K562 (cell line): ENCODE measurements around the gene SLC7A11. TPM values are rescaled to one million over a fixed set of nuclear protein-coding genes. Genes with fewer than 3 reads are reported as not detected.
A peak's percentile ranks its signal among the peaks of the same experiment; 100 is the strongest.

Experiments used
- ATF1 ChIP-seq, 2 experiments: fragments of 450-650 bp in 1 of 2; IDR thresholded peaks; 2 replicates each; pipeline ENCODE4 v1.6.1; 2016; ENCODE audit warnings: missing compliant biosample characterization in 1 of 2, missing genetic modification characterization in 1 of 2
- HSF4 ChIP-seq: fragments of 250-450 bp; sonication (Bioruptor Pico); IDR thresholded peaks from 2 replicates; pipeline ENCODE4 v2.1.2; 2022; ENCODE audit warnings: mild to moderate bottlenecking, moderate library complexity, borderline replicate concordance
- MTA1 ChIP-seq: fragments of 450-650 bp; IDR thresholded peaks from 2 replicates; pipeline ENCODE4 v1.6.1; 2017; ENCODE audit warnings: borderline replicate concordance
- NR1H2 ChIP-seq: sonication (generic); formaldehyde crosslinking; IDR thresholded peaks from 2 replicates; pipeline ENCODE4 v1.4.0; 2020; ENCODE audit warnings: mild to moderate bottlenecking, missing genetic modification reagents
- PHF21A ChIP-seq: fragments of 450-650 bp; IDR thresholded peaks from 2 replicates; pipeline ENCODE4 v1.6.1; 2017; ENCODE audit warnings: low read depth, borderline replicate concordance
- PRPF4 ChIP-seq: fragments of 200-400 bp; formaldehyde crosslinking; IDR thresholded peaks from one replicate; pipeline ENCODE4 v1.6.1; 2017; ENCODE audit warnings: low read length, low read depth, mild to moderate bottlenecking; ENCODE audit not compliant: insufficient read depth, poor library complexity, severe bottlenecking
- SMAD4 ChIP-seq: fragments of 250-450 bp; sonication (Bioruptor Pico); conservative IDR thresholded peaks from 2 replicates; pipeline ENCODE4 v1.8.0; 2021; ENCODE audit warnings: inconsistent platforms, mild to moderate bottlenecking, moderate library complexity
- ZNF124 ChIP-seq: sonication (generic); formaldehyde crosslinking; IDR thresholded peaks from 2 replicates; pipeline ENCODE4 v1.8.1; 2022; ENCODE audit warnings: missing genetic modification reagents
- ZNF561 ChIP-seq: fragments of 450-650 bp; formaldehyde crosslinking; conservative IDR thresholded peaks from 2 replicates; pipeline ENCODE4 v1.4.0; 2020; ENCODE audit warnings: mild to moderate bottlenecking, moderate library complexity
- ZNF695 ChIP-seq: fragments of 450-650 bp; formaldehyde crosslinking; IDR thresholded peaks from 2 replicates; pipeline ENCODE4 v1.4.0; 2020; ENCODE audit warnings: mild to moderate bottlenecking, moderate library complexity
- polyA plus RNA-seq, 8 experiments: library from polyadenylated mRNA; depleted of rRNA in 4 of 8; stranded (reverse) in 5 of 8; unstranded in 3 of 8; fragments of >200 nt; fragmentation: Nextera tagmentation in 2 of 8; fragmentation: Illumina TruSeq in 1 of 8; extraction: Ambion mirVana in 2 of 8; extraction: Trizol in 1 of 8; gene quantifications; 2 replicates each; pipeline versions ENCODE4 v1.2.1 to v1.2.3, GENCODE V29; 2011 to 2014; ENCODE audit warnings: inconsistent platforms in 1 of 8, missing spikeins in 1 of 8
- total RNA-seq, 7 experiments: library from RNA; depleted of rRNA in 6 of 7; stranded (reverse); fragments of >200 nt in 6 of 7; fragmentation: Illumina TruSeq in 2 of 7; extraction: Trizol in 2 of 7; gene quantifications; 2 replicates each; pipeline versions ENCODE4 v1.2.1 to v1.2.3, GENCODE V29; 2011 to 2021; ENCODE audit warnings: low replicate concordance in 1 of 7
- TF ChIP-seq, protein P1 (sequence below), 2 experiments: fragments of 200-800 bp in 1 of 2; sonication (Bioruptor generic) in 1 of 2; sonication (generic) in 1 of 2; formaldehyde crosslinking in 1 of 2; IDR thresholded peaks in 1 of 2; conservative IDR thresholded peaks in 1 of 2; 2 replicates each; pipeline versions ENCODE4 v1.5.0 to v1.6.1; 2016 to 2020; ENCODE audit warnings: missing compliant biosample characterization in 1 of 2, missing genetic modification characterization in 1 of 2, missing genetic modification reagents in 1 of 2
- TF ChIP-seq, protein P2 (sequence below): sonication (generic); formaldehyde crosslinking; IDR thresholded peaks from 2 replicates; pipeline ENCODE4 v1.8.1; 2022; ENCODE audit warnings: missing genetic modification reagents
- TF ChIP-seq, protein P3 (sequence below): fragments of 200-600 bp; sonication (generic); IDR thresholded peaks from one replicate; pipeline ENCODE4 v1.6.1; 2012; ENCODE audit warnings: mild to moderate bottlenecking, low read depth, low read length, inconsistent platforms

The SLC7A11 gene
- total and polyA plus RNA-seq, 9 of the 15 experiments (the other 6 are each of a cell fraction or from before 2014, with no cell fraction given) = 4.5 to 26.1 (median 13.5) TPM

DNA sequence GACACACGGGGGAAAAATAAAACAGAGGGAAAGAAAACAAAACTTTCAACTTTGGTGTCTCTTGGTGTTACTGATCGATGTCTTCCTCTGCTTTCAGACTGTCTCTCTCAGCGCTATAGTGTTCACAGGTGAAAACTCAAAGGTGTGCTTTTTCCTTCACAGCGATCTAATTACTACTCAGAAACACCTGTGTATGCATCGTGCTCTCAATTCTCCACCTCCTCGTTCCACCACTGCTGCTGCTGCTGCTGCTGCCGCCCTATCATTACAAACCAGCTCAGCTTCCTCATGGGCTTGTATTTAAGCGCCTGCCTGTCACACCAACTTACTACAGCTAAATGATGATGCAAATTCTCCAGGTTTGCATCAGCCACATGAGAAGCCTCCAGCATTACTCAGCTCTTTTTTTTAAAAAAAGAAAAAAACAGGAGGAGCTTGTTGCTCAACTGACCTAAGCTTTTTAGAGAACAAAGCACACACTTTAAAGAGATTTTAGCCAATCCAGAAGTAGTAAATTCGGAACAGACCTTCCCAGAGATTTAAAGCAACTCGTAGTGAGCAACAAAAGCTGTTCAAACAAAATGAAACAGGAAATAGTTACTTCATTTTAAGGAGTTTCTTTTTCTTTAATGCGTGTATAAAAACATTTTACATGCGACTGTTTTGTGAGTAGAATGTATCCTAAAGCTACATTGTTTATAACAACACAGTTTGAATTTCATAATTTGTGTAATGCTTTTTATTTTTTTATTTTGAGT lies at the start of gene SLC7A11 (continued):
- TF ChIP-seq PHF21A = no peak
- no peak for TF ChIP-seq SMAD4
- no peak for TF ChIP-seq ATF1 (CRISPR knock-in tag; IDR thresholded peaks at IDR 0.05)
- peak; percentile 76 for TF ChIP-seq ATF1 (tag; IDR thresholded peaks at IDR 0.05)
- TF ChIP-seq MTA1 = 0 out of 2 replicates have a peak, but pooled peaks have one; percentile 24
- TF ChIP-seq, protein P1, sequence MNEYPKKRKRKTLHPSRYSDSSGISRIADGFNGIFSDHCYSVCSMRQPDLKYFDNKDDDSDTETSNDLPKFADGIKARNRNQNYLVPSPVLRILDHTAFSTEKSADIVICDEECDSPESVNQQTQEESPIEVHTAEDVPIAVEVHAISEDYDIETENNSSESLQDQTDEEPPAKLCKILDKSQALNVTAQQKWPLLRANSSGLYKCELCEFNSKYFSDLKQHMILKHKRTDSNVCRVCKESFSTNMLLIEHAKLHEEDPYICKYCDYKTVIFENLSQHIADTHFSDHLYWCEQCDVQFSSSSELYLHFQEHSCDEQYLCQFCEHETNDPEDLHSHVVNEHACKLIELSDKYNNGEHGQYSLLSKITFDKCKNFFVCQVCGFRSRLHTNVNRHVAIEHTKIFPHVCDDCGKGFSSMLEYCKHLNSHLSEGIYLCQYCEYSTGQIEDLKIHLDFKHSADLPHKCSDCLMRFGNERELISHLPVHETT (CRISPR knock-in tag; conservative IDR thresholded peaks at IDR 0.05 in 1 of 2, IDR thresholded peaks at IDR 0.05 in 1 of 2) = no peak; a peak in 1 of 4 replicates
- no peak for TF ChIP-seq HSF4 (CRISPR knock-in tag)
- TF ChIP-seq NR1H2 = no peak
- no peak for TF ChIP-seq ZNF124
- TF ChIP-seq, protein P2, sequence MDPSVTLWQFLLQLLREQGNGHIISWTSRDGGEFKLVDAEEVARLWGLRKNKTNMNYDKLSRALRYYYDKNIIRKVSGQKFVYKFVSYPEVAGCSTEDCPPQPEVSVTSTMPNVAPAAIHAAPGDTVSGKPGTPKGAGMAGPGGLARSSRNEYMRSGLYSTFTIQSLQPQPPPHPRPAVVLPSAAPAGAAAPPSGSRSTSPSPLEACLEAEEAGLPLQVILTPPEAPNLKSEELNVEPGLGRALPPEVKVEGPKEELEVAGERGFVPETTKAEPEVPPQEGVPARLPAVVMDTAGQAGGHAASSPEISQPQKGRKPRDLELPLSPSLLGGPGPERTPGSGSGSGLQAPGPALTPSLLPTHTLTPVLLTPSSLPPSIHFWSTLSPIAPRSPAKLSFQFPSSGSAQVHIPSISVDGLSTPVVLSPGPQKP (CRISPR knock-in tag) = no peak
- TF ChIP-seq, protein P3, sequence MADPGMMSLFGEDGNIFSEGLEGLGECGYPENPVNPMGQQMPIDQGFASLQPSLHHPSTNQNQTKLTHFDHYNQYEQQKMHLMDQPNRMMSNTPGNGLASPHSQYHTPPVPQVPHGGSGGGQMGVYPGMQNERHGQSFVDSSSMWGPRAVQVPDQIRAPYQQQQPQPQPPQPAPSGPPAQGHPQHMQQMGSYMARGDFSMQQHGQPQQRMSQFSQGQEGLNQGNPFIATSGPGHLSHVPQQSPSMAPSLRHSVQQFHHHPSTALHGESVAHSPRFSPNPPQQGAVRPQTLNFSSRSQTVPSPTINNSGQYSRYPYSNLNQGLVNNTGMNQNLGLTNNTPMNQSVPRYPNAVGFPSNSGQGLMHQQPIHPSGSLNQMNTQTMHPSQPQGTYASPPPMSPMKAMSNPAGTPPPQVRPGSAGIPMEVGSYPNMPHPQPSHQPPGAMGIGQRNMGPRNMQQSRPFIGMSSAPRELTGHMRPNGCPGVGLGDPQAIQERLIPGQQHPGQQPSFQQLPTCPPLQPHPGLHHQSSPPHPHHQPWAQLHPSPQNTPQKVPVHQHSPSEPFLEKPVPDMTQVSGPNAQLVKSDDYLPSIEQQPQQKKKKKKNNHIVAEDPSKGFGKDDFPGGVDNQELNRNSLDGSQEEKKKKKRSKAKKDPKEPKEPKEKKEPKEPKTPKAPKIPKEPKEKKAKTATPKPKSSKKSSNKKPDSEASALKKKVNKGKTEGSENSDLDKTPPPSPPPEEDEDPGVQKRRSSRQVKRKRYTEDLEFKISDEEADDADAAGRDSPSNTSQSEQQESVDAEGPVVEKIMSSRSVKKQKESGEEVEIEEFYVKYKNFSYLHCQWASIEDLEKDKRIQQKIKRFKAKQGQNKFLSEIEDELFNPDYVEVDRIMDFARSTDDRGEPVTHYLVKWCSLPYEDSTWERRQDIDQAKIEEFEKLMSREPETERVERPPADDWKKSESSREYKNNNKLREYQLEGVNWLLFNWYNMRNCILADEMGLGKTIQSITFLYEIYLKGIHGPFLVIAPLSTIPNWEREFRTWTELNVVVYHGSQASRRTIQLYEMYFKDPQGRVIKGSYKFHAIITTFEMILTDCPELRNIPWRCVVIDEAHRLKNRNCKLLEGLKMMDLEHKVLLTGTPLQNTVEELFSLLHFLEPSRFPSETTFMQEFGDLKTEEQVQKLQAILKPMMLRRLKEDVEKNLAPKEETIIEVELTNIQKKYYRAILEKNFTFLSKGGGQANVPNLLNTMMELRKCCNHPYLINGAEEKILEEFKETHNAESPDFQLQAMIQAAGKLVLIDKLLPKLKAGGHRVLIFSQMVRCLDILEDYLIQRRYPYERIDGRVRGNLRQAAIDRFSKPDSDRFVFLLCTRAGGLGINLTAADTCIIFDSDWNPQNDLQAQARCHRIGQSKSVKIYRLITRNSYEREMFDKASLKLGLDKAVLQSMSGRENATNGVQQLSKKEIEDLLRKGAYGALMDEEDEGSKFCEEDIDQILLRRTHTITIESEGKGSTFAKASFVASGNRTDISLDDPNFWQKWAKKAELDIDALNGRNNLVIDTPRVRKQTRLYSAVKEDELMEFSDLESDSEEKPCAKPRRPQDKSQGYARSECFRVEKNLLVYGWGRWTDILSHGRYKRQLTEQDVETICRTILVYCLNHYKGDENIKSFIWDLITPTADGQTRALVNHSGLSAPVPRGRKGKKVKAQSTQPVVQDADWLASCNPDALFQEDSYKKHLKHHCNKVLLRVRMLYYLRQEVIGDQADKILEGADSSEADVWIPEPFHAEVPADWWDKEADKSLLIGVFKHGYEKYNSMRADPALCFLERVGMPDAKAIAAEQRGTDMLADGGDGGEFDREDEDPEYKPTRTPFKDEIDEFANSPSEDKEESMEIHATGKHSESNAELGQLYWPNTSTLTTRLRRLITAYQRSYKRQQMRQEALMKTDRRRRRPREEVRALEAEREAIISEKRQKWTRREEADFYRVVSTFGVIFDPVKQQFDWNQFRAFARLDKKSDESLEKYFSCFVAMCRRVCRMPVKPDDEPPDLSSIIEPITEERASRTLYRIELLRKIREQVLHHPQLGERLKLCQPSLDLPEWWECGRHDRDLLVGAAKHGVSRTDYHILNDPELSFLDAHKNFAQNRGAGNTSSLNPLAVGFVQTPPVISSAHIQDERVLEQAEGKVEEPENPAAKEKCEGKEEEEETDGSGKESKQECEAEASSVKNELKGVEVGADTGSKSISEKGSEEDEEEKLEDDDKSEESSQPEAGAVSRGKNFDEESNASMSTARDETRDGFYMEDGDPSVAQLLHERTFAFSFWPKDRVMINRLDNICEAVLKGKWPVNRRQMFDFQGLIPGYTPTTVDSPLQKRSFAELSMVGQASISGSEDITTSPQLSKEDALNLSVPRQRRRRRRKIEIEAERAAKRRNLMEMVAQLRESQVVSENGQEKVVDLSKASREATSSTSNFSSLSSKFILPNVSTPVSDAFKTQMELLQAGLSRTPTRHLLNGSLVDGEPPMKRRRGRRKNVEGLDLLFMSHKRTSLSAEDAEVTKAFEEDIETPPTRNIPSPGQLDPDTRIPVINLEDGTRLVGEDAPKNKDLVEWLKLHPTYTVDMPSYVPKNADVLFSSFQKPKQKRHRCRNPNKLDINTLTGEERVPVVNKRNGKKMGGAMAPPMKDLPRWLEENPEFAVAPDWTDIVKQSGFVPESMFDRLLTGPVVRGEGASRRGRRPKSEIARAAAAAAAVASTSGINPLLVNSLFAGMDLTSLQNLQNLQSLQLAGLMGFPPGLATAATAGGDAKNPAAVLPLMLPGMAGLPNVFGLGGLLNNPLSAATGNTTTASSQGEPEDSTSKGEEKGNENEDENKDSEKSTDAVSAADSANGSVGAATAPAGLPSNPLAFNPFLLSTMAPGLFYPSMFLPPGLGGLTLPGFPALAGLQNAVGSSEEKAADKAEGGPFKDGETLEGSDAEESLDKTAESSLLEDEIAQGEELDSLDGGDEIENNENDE = no peak
- no peak for TF ChIP-seq ZNF561 (CRISPR knock-in tag)
- no peak for TF ChIP-seq ZNF695
- TF ChIP-seq PRPF4 = no peak
